Measurements from ENCODE around the gene SERPIND1.
"Not testable (repeated sequence)": the region's sequence is repeated elsewhere in the genome, so short reads cannot be mapped to it uniquely, and the experiment has no call there.

Gene SERPIND1

GRCh38 chr22:20773793-20774212, at the start of gene SERPIND1:
SERPIND1 (plus strand) TSS chr22:20774113; CDS start chr22:20779313, 5,200 bp downstream.
- DNase-seq (ENCODE audit: low spot score) = no peak

GRCh38 chr22:20724676-20725454, 49.0 kb upstream of the SERPIND1 start:
- DNase-seq (ENCODE audit: low spot score) = no peak

- no peak for DNase-seq (ENCODE audit: low spot score)
Observed at GRCh38 chr22:20725987-20726558, 47.8 kb upstream of the SERPIND1 start.

- no peak for DNase-seq (ENCODE audit: low spot score)
Observed at GRCh38 chr22:20727118-20728015, 46.5 kb upstream of the SERPIND1 start.

GRCh38 chr22:20728523-20729190, 45.3 kb upstream of the SERPIND1 start:
- DNase-seq (ENCODE audit: low spot score) = no peak

DNA sequence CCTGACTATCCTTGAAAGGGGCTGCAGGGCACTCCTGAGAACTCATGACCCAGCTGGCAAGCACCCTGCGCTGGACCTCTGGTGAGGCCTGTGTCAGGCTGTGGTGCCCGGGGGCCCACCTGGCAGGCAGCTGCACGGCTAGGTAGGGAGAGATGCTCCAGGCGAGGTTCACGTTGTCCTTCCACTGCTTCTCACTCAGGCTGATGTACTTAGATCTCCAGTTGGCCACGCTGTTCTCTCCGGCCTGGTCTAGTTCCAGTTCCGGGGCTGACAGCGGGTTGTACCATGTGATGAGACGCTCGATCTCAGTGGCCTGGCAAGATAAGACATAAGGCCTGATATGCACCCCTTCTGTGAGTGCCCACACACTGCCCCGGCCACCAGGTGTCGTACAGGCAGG, 44.7 kb upstream of the SERPIND1 start:
- no peak for DNase-seq (ENCODE audit: low spot score)

GRCh38 chr22:20732431-20732830, 41.5 kb upstream of the SERPIND1 start:
- not testable (repeated sequence) for DNase-seq (ENCODE audit: low spot score)

DNA sequence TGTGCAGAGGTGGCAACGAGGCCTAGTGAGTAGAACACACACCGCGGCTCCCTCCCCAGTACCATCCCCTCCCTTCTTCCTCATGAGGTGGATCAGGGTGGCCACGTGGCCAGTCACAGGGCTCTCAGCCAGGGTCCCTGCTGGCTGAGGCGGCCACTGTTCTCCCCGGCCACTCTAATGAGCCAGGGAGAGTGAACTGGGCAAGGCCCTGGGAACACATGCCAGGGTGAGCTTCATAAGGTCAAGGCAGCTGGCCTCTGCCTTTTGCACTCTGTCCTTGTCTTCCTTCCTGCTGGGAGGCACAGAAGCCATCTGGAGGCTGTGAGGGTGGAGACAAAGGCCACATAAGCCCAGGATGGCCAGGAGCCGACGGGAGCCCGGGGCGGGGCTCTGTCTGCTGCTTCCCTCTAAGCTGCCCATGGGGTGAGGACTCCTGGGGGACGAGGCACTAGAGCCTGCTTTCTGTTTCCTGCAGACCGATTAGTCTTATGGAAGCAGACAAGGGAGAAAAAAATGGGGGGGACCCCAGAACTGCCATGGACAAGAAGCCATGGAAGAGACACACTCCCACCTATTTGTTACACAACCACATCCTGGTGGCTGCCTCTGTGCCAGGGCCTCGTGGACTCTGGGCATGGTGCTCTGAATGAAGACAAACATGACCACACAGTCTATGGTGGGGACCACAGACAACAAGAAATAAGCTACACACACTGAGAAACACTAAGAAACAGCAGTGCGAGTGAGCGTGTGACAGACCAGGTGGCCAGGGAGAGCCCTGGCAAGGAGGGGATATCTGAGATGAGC, 38.4 kb upstream of the SERPIND1 start:
- not testable (repeated sequence) for DNase-seq (ENCODE audit: low spot score)

GRCh38 chr22:20736891-20737290, 37.0 kb upstream of the SERPIND1 start:
- not testable (repeated sequence) for DNase-seq (ENCODE audit: low spot score)

GRCh38 chr22:20738394-20739089, 35.4 kb upstream of the SERPIND1 start:
- no peak for DNase-seq (ENCODE audit: low spot score)

GRCh38 chr22:20740222-20740951, 33.5 kb upstream of the SERPIND1 start:
- DNase-seq (ENCODE audit: low spot score) = no peak

- no peak for DNase-seq (ENCODE audit: low spot score)
Observed at GRCh38 chr22:20741008-20741633, 32.8 kb upstream of the SERPIND1 start.

DNA sequence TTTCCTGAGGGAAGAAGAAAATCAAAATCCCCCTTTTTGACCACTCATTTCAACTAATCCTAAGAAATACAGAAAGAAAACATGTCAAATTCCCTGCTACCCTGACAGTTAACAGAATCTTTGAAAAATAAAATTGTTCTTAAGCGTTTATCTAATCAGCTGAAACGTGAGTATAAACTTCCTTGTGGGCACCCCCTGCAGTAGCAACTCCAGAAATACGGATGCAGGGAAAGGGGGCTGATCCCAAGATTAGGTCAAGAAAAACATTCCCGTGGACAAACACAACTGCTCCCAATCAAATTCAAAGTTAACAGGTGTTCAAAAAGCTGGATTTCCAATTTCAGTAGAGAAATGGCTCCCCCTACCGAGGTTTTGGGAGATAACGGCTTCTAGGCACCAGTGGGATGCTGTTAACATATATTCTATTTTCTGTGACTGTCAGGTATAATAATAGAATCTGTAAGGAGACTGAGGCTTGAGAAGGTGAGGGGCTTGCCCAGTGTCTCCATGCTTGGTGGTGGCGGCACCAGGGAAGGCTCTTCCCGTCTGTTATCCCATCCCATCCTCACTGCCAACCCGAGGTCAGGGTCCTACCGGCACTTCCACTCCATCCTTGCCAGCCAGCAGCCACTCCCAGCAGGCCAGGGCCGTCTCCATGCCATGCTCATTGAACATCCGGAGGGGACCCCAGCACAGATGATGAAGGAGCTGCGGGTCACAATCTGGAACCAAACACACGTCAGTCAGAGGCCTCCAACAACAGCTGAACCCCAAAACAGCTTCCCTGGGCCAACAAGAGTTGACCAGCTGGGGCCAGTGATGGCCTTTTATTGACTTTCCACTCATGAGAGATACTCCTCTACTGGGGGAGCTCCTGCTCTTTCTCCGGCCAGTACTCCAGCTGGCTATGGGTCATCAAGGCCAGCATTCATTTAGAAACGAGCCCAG, 32.0 kb upstream of the SERPIND1 start:
- DNase-seq (ENCODE audit: low spot score) = peak; percentile 50

DNA sequence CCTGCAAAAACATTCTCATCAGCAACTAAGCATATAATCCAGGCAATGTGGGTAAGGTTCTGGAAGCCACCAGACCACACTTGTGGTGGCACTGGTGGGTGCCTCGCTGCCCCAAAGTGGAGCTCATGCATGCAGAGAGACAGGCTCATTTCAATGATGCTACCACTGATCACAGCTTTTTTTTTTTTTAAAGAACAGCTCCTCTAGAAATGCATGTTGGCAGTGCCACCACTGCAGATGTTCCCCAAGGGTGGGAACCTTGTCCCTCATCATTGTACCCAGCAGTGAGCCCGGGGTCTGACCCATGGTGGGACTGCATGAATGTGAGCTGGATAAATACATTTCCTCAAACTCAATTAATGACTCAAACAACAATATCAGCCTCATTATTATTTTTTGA, 31.1 kb upstream of the SERPIND1 start:
- no peak for DNase-seq (ENCODE audit: low spot score)

DNA sequence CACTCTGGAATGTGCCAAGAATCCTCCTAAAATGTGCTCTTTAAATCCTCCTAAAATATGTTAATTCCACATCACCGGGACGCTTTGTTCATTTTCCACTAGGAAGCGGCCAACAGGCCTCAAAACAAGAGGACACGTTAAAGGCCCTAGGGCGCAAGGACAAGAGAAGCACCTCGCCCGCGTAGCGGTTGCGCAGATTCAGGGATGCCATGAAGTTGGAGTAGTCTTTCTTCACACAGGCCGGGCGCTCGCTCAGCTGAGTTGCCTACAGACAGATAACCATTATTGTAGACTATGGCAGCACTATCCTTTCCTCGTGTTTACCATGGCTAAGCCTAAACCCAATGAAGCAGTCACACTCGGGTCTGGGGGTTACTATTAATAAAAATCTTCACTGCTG, 29.5 kb upstream of the SERPIND1 start:
- no peak for DNase-seq (ENCODE audit: low spot score)

GRCh38 chr22:20745119-20745518, 28.8 kb upstream of the SERPIND1 start:
- DNase-seq (ENCODE audit: low spot score) = no peak

DNA sequence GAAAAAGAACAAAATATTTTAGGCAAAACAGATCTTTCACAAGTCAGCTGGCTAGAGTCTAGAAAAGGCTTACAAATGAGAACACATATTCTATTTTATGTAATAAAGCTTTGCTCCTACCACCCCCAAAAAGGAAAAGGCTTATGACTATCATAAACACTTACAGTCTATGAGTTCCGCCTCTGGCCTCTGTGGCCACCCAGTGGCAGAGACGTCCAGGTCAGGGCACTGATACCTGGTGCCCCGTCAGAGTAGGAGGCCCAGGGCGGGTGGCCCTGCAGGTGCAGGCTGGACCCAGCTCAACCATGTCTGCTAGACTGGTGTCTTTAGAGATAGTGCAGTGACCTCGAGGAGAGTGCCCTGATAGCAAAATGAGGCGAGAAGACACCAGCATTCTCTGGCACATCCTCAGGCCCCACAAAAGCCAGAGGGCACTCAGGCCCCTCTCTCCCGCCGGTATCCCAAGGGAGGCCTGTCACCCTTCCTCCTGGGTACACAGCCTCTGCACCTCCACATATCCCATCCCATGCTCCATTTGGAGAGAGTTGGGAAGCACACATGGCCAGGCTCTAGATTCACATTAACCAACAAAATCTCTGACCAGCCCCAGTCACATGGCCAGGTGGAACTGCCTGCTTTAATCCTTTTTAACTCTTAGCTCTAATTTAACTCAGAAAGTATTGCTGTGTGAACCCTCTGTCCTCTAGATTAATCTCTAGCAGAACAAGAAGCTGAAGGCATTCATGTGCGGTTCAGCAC, 27.3 kb upstream of the SERPIND1 start:
- no peak for DNase-seq (ENCODE audit: low spot score)

DNA sequence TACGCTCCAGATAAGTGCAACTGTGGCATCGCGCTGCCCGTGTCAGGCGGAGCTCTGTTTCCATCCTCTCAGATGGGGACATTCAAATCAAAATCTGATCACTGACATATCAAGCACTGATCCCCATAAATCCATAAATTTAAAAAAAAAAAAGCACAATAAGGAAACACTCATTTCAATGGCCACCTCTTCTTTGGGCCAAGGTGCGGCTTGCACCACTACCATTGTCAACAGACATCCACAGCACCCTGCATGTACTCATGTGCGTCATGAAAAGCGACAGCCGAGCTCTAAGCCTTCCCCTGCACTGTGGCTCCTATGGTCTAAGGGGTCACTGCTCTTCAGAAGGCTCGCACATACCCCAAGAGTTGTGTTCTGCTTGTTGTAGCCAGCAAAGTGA, 26.7 kb upstream of the SERPIND1 start:
- DNase-seq (ENCODE audit: low spot score) = no peak

Data from kidney tubule cell (primary cell).